ENCODE data around the gene SH3RF3. TPM values are rescaled to one million over a fixed set of nuclear protein-coding genes. Genes with fewer than 3 reads are reported as not detected.

SH3RF3 gene
- total RNA-seq, 1 donor from 2014 or later = 6.6 TPM

- intact Hi-C loops (cut with DNase I) = loop anchor here (10.0 kb wide), 1 partner anchor 71 kb away; no protein-coding TSS in a partner anchor
- DNase-seq (no peak), ATAC-seq (ENCODE audit: poor library complexity) (no peak)
Measured at GRCh38 chr2:109205447-109205846, 76.4 kb downstream of the SH3RF3 start.

- intact Hi-C loops (cut with DNase I) = loop anchor here (10.0 kb wide), 1 partner anchor 72 kb away; no protein-coding TSS in a partner anchor
- DNase-seq (no peak), ATAC-seq (ENCODE audit: poor library complexity) (no peak)
Measured at GRCh38 chr2:109206569-109207146, 77.7 kb downstream of the SH3RF3 start.

GRCh38 chr2:109207176-109207575, 78.2 kb downstream of the SH3RF3 start:
- ATAC-seq (ENCODE audit: poor library complexity) (no peak), DNase-seq (no peak)
- intact Hi-C loops (cut with DNase I) = loop anchor here (10.0 kb wide), 1 partner anchor 72 kb away; no protein-coding TSS in a partner anchor

GRCh38 chr2:109208071-109208950, 79.3 kb downstream of the SH3RF3 start:
- ATAC-seq (ENCODE audit: poor library complexity) = no peak

GRCh38 chr2:109208951-109209335, 79.9 kb downstream of the SH3RF3 start:
- DNase-seq (no peak), ATAC-seq (ENCODE audit: poor library complexity) (no peak)
- intact Hi-C loops (cut with DNase I) = loop anchor here (10.0 kb wide), 1 partner anchor 74 kb away; no protein-coding TSS in a partner anchor

More at GRCh38 chr2:109208071-109208950, 79.3 kb downstream of the SH3RF3 start:
- intact Hi-C loops (cut with DNase I) = loop anchor here (10.0 kb wide), 1 partner anchor 74 kb away; no protein-coding TSS in a partner anchor
- DNase-seq = no peak

- peak; percentile 18 for ATAC-seq (ENCODE audit: poor library complexity)
- no peak for DNase-seq
- intact Hi-C loops (cut with DNase I) = loop anchor here (10.0 kb wide), 1 partner anchor 75 kb away; no protein-coding TSS in a partner anchor
Measured at GRCh38 chr2:109209412-109209811, 80.4 kb downstream of the SH3RF3 start.

GRCh38 chr2:109209941-109210340, 80.9 kb downstream of the SH3RF3 start:
- intact Hi-C loops (cut with DNase I) = loop anchor here (10.0 kb wide), 1 partner anchor 75 kb away; no protein-coding TSS in a partner anchor
- DNase-seq (no peak), ATAC-seq (ENCODE audit: poor library complexity) (no peak)

GRCh38 chr2:109210431-109211200, 81.6 kb downstream of the SH3RF3 start:
- intact Hi-C loops (cut with DNase I) = no loop called here
- DNase-seq (no peak), ATAC-seq (ENCODE audit: poor library complexity) (no peak)

- ATAC-seq (ENCODE audit: poor library complexity) = no peak
- intact Hi-C loops (cut with DNase I) = no loop called here
- no peak for DNase-seq
Measured at GRCh38 chr2:109211315-109211714, 82.3 kb downstream of the SH3RF3 start.

- DNase-seq = no peak
- ATAC-seq (ENCODE audit: poor library complexity) = no peak
- intact Hi-C loops (cut with DNase I) = no loop called here
Measured at GRCh38 chr2:109212836-109213563, 84.0 kb downstream of the SH3RF3 start.

- intact Hi-C loops (cut with DNase I) = no loop called here
- peak; percentile 27 for ATAC-seq (ENCODE audit: poor library complexity)
- no peak for DNase-seq
Measured at GRCh38 chr2:109213646-109214433, 84.8 kb downstream of the SH3RF3 start.

GRCh38 chr2:109214651-109215371, 85.8 kb downstream of the SH3RF3 start:
- DNase-seq = no peak
- intact Hi-C loops (cut with DNase I) = no loop called here
- ATAC-seq (ENCODE audit: poor library complexity) = no peak

GRCh38 chr2:109215866-109216265, 86.9 kb downstream of the SH3RF3 start:
- intact Hi-C loops (cut with DNase I) = no loop called here
- DNase-seq = no peak
- no peak for ATAC-seq (ENCODE audit: poor library complexity)

GRCh38 chr2:109216332-109216731, 87.3 kb downstream of the SH3RF3 start:
- DNase-seq = no peak
- intact Hi-C loops (cut with DNase I) = no loop called here
- ATAC-seq (ENCODE audit: poor library complexity) = no peak

GRCh38 chr2:109217362-109218086, 88.5 kb downstream of the SH3RF3 start:
- intact Hi-C loops (cut with DNase I) = no loop called here
- DNase-seq (no peak), ATAC-seq (ENCODE audit: poor library complexity) (no peak)

GRCh38 chr2:109218087-109218791, 89.2 kb downstream of the SH3RF3 start:
- intact Hi-C loops (cut with DNase I) = no loop called here
- ATAC-seq (ENCODE audit: poor library complexity) (peak; percentile 22), DNase-seq (no peak)

Data from Right ventricle myocardium superior (tissue), 1 donor.